ENCODE data around the gene CREM.

Gene CREM

DNA sequence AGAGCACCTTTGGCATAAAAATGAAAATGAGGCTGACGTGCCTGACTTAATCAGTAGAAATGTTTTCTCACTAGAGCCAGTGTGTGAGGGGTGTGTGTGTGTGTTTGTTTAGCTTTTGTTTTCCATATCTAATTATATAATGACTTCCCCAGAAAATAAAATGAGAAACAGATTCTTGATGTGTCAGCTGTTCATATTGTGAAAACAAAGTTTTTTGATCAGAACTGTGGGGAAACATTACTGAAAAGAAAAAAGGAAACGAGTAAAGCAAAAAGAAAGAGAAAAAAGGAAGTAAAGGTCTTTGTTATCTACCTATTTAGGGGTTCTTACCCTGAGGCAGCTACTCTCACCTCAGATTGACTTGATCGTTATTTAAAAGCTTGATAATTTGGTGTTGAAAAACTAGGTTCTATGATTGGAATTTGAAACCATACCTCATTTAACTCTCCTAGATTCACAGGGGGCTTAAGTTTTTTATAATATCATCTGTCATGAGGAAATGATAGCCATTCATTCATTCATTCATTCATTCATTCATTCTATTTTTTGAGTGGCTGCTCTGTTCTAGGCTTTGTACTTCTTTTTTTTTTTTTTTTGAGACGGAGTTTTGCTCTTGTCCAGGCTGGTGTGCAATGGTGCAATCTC is 58.0 kb downstream of the CREM start:
- H3K36me3 ChIP-seq (ENCODE audit: control insufficient read depth, insufficient read depth, low read length), result no peaks in the 10 kb centered on the region
- no peaks in the 10 kb centered on the region for H3K9me3 ChIP-seq (ENCODE audit: control insufficient read depth, low read length)
- TF ChIP-seq, protein P1, sequence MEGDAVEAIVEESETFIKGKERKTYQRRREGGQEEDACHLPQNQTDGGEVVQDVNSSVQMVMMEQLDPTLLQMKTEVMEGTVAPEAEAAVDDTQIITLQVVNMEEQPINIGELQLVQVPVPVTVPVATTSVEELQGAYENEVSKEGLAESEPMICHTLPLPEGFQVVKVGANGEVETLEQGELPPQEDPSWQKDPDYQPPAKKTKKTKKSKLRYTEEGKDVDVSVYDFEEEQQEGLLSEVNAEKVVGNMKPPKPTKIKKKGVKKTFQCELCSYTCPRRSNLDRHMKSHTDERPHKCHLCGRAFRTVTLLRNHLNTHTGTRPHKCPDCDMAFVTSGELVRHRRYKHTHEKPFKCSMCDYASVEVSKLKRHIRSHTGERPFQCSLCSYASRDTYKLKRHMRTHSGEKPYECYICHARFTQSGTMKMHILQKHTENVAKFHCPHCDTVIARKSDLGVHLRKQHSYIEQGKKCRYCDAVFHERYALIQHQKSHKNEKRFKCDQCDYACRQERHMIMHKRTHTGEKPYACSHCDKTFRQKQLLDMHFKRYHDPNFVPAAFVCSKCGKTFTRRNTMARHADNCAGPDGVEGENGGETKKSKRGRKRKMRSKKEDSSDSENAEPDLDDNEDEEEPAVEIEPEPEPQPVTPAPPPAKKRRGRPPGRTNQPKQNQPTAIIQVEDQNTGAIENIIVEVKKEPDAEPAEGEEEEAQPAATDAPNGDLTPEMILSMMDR (IDR thresholded peaks at IDR 0.05), result no peak
- H3K4me2 ChIP-seq (ENCODE audit: low read length), result no peak overlapping the region
- no peaks in the 10 kb centered on the region for H3K79me2 ChIP-seq
- no peaks in the 10 kb centered on the region for H3K27me3 ChIP-seq (ENCODE audit: control insufficient read depth, insufficient read depth, low read length)
- peak overlapping the region; percentile 40 for H3K27ac ChIP-seq
- no peak overlapping the region for H3K4me3 ChIP-seq (ENCODE audit: low read depth, low read length)
- H3K9ac ChIP-seq, result no peak overlapping the region
- H3K4me1 ChIP-seq, result peaks cover 12% of the 10 kb centered on the region
- peak overlapping the region; percentile 19 for H2AFZ ChIP-seq

DNA sequence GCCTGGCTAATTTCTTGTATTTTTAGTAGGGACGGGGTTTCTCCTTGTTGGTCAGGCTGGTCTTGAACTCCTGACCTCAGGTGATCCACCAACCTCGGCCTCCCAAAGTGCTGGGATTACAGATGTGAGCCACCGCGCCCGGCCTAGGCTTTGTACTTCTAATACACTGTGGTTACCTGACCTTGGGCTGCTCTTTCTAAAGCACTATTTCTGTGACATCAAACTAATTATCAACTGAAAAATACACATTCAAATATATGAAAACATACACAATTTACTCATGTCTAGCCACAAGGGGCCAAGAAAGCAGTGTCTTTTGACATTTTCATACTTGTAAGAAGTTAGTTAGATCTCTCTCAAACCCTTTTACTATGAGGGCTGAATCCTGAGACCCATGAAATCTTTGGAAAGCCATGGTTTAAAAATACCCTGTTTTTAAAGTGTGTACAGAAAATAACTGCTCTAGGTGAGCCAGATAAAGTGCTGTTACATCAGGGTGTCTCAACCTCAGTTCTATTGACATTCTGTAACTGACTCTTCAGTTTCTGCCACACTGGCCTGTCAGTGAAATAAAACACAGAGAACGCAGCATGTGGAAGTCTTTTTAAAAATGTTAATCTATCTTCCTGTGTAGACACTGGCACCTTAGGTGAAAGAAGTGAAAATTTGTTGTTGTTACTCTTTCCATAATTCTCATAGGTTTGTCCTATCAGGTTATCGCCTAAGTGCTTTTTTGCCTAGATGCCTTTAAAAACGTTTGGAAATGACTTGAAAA is 58.8 kb downstream of the CREM start:
- no peak overlapping the region for H3K4me2 ChIP-seq (ENCODE audit: low read length)
- TF ChIP-seq, protein P1 (IDR thresholded peaks at IDR 0.05), result no peak
- no peaks in the 10 kb centered on the region for H3K79me2 ChIP-seq
- H3K27me3 ChIP-seq (ENCODE audit: control insufficient read depth, insufficient read depth, low read length), result no peaks in the 10 kb centered on the region
- H3K4me1 ChIP-seq, result peaks cover 12% of the 10 kb centered on the region
- no peaks in the 10 kb centered on the region for H3K36me3 ChIP-seq (ENCODE audit: control insufficient read depth, insufficient read depth, low read length)
- H3K27ac ChIP-seq, result no peak overlapping the region
- H3K9ac ChIP-seq, result no peak overlapping the region
- no peak overlapping the region for H2AFZ ChIP-seq
- no peak overlapping the region for H3K4me3 ChIP-seq (ENCODE audit: low read depth, low read length)
- no peaks in the 10 kb centered on the region for H3K9me3 ChIP-seq (ENCODE audit: control insufficient read depth, low read length)

DNA sequence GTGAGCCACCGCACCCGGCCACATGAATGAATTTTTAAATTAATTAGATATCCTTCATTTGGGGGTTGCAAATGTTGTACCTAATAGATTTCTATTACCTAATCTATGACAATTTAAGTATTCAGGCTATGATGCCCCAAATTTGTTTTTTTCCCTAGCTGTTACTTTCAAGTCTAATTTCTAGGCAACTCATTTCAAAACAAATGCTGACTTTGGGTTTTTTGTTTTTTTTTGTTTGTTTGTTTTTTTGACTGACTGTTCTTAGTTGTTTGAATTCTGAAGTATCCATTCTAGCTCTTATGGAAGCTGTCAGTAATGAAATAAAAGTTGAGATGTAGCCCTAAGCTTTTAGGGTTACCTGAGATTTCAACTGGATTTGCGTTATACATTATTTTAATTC is 62.3 kb downstream of the CREM start:
- Histone ChIP-seq H3K4me2 (ENCODE audit: low read length) (no peak overlapping the region), H3K36me3 (ENCODE audit: control insufficient read depth, insufficient read depth, low read length) (no peaks in the 10 kb centered on the region), H2AFZ (no peak overlapping the region), H3K9ac (no peak overlapping the region), H3K4me3 (ENCODE audit: low read depth, low read length) (no peak overlapping the region), H3K27me3 (ENCODE audit: control insufficient read depth, insufficient read depth, low read length) (no peaks in the 10 kb centered on the region), H3K27ac (no peak overlapping the region), H3K9me3 (ENCODE audit: control insufficient read depth, low read length) (no peaks in the 10 kb centered on the region), H3K4me1 (peaks cover 14% of the 10 kb centered on the region), H3K79me2 (no peaks in the 10 kb centered on the region)
- TF ChIP-seq, protein P1 (IDR thresholded peaks at IDR 0.05), result no peak

DNA sequence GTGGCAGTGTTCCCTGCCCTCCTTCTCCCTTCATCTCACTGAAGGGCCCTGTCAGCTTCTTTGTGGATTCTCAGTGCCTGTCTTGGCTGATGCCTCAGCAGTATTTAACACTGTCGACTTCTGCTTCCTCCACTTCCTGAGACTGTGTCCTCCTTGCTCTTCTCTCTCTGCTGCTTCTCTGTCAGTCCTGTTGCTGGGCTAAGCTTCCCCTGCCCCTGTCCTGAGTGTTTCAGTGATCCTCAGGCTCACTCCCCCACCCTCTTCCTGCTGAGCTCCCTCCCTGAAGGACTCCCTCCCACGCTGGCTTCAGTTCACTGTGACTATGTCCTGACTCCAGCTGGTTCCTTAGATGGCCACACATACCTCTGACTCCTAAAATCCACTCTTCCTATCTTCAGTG is 64.9 kb downstream of the CREM start:
- no peak overlapping the region for H3K9ac ChIP-seq
- peak overlapping the region; percentile 68 for H2AFZ ChIP-seq
- H3K79me2 ChIP-seq, result no peaks in the 10 kb centered on the region
- TF ChIP-seq, protein P1 (IDR thresholded peaks at IDR 0.05), result no peak
- no peaks in the 10 kb centered on the region for H3K36me3 ChIP-seq (ENCODE audit: control insufficient read depth, insufficient read depth, low read length)
- H3K27ac ChIP-seq, result peak overlapping the region; percentile 46
- no peak overlapping the region for H3K4me3 ChIP-seq (ENCODE audit: low read depth, low read length)
- no peak overlapping the region for H3K4me2 ChIP-seq (ENCODE audit: low read length)
- peaks cover 7% of the 10 kb centered on the region for H3K4me1 ChIP-seq
- H3K9me3 ChIP-seq (ENCODE audit: control insufficient read depth, low read length), result no peaks in the 10 kb centered on the region
- H3K27me3 ChIP-seq (ENCODE audit: control insufficient read depth, insufficient read depth, low read length), result no peaks in the 10 kb centered on the region
